Loucy (cell line): ENCODE data around the gene ABLIM1.

Experiments
- H2AFZ ChIP-seq: fragments of 200-600 bp; sonication (generic); 2 replicates; pipeline ENCODE4 v1.6.0; 2016; ENCODE audit warnings: antibody characterized with exemption, mild to moderate bottlenecking, low read length, moderate library complexity
- H3F3A ChIP-seq: fragments of 200-600 bp; 2 replicates; pipeline ENCODE4 v1.6.0; 2016; ENCODE audit warnings: antibody characterized with exemption, low read depth, mild to moderate bottlenecking
- H3K27me3 ChIP-seq: fragments of 200-600 bp; sonication (generic); 2 replicates; pipeline ENCODE4 v1.6.1; 2014; ENCODE audit warnings: low read length, mild to moderate bottlenecking; ENCODE audit not compliant: insufficient read depth, poor library complexity, severe bottlenecking
- H3K36me3 ChIP-seq: fragments of 200-600 bp; sonication (generic); 2 replicates; pipeline ENCODE4 v1.6.1; 2016; ENCODE audit warnings: low read length; ENCODE audit not compliant: insufficient read depth
- H3K4me1 ChIP-seq: fragments of 200-600 bp; sonication (generic); 2 replicates; pipeline ENCODE4 v1.5.1; 2014; ENCODE audit warnings: low read length, mild to moderate bottlenecking; ENCODE audit not compliant: insufficient read depth, poor library complexity, severe bottlenecking
- H3K4me2 ChIP-seq: fragments of 200-600 bp; sonication (generic); 2 replicates; pipeline ENCODE4 v1.6.0; 2014; ENCODE audit warnings: antibody characterized with exemption, low read length, low read depth, mild to moderate bottlenecking; ENCODE audit not compliant: poor library complexity, severe bottlenecking
- H3K4me3 ChIP-seq: fragments of 200-600 bp; sonication (generic); 2 replicates; pipeline ENCODE4 v1.5.1; 2014; ENCODE audit warnings: low read length, mild to moderate bottlenecking, mixed read lengths; ENCODE audit not compliant: poor library complexity, severe bottlenecking
- H3K79me2 ChIP-seq: fragments of 200-600 bp; sonication (generic); 2 replicates; pipeline ENCODE4 v1.6.1; 2014; ENCODE audit warnings: low read length; ENCODE audit not compliant: insufficient read depth
- H3K9ac ChIP-seq: fragments of 200-600 bp; sonication (generic); 2 replicates; pipeline ENCODE4 v1.6.0; 2014; ENCODE audit warnings: mild to moderate bottlenecking, low read depth, low read length, moderate library complexity; ENCODE audit not compliant: poor library complexity, severe bottlenecking
- H3K9me2 ChIP-seq: fragments of 200-600 bp; sonication (generic); replicated peaks from 2 replicates; pipeline ENCODE4 v1.6.1; 2016; ENCODE audit warnings: low read depth, low read length, mixed read lengths
- H3K9me3 ChIP-seq: fragments of 200-600 bp; sonication (generic); 2 replicates; pipeline ENCODE4 v1.6.1; 2014; ENCODE audit warnings: mild to moderate bottlenecking, antibody characterized with exemption, low read length, low read depth; ENCODE audit not compliant: insufficient read depth
- H4K20me1 ChIP-seq: fragments of 200-600 bp; sonication (generic); 2 replicates; pipeline ENCODE4 v1.6.0; 2014; ENCODE audit warnings: antibody characterized with exemption, low read length, mild to moderate bottlenecking; ENCODE audit not compliant: insufficient read depth, poor library complexity, severe bottlenecking
- CTCF ChIP-seq: fragments of 200-600 bp; sonication (generic); conservative IDR thresholded peaks from 2 replicates; pipeline ENCODE4 v1.5.1; 2014; ENCODE audit warnings: mild to moderate bottlenecking, antibody characterized with exemption, low read length
- EZH2phosphoT487 ChIP-seq: fragments of 200-600 bp; IDR thresholded peaks from 2 replicates; pipeline ENCODE4 v1.6.1; 2018; ENCODE audit warnings: antibody characterized with exemption, mild to moderate bottlenecking, moderate library complexity, borderline replicate concordance

Gene ABLIM1

GRCh38 chr10:114593816-114594468, 64.1 kb downstream of the ABLIM1 start:
- Histone ChIP-seq H3K27me3 (no peaks in the 10 kb centered on the region), H4K20me1 (peaks cover 7% of the 10 kb centered on the region), H3K79me2 (peaks cover 14% of the 10 kb centered on the region; the same call in 1 of the 2 replicates), H2AFZ (no peak overlapping the region), H3K4me2 (peak overlapping the region; percentile 38), H3K9ac (peak overlapping the region; percentile 30), H3K9me3 (no peaks in the 10 kb centered on the region), H3K4me1 (peaks cover 14% of the 10 kb centered on the region), H3K9me2 (no peaks in the 10 kb centered on the region), H3K4me3 (no peak overlapping the region), H3K36me3 (peaks cover 55% of the 10 kb centered on the region; the same call in 1 of the 2 replicates), H3F3A (no peaks in the 10 kb centered on the region)
- no peak for TF ChIP-seq EZH2phosphoT487
- TF ChIP-seq CTCF, result no peak

- Histone ChIP-seq H3K9ac (peak overlapping the region; percentile 30), H3K36me3 (peaks cover 51% of the 10 kb centered on the region; the same call in 1 of the 2 replicates), H3K9me2 (no peaks in the 10 kb centered on the region), H2AFZ (no peak overlapping the region), H3F3A (no peaks in the 10 kb centered on the region), H4K20me1 (peaks cover 7% of the 10 kb centered on the region), H3K27me3 (no peaks in the 10 kb centered on the region), H3K79me2 (peaks cover 14% of the 10 kb centered on the region; the same call in 1 of the 2 replicates), H3K4me2 (peak overlapping the region; percentile 38), H3K4me1 (peaks cover 14% of the 10 kb centered on the region), H3K9me3 (no peaks in the 10 kb centered on the region), H3K4me3 (no peak overlapping the region)
- TF ChIP-seq EZH2phosphoT487, result no peak
Observed at GRCh38 chr10:114593240-114593792, 64.8 kb downstream of the ABLIM1 start.

GRCh38 chr10:114590993-114591392, 67.1 kb downstream of the ABLIM1 start:
- Histone ChIP-seq H3K4me3 (no peak overlapping the region), H3K36me3 (peaks cover 30% of the 10 kb centered on the region; the same call in 1 of the 2 replicates), H3K27me3 (no peaks in the 10 kb centered on the region), H3F3A (no peaks in the 10 kb centered on the region), H3K9me2 (no peaks in the 10 kb centered on the region), H3K4me1 (peaks cover 14% of the 10 kb centered on the region), H3K9me3 (no peaks in the 10 kb centered on the region), H2AFZ (no peak overlapping the region), H3K4me2 (no peak overlapping the region), H4K20me1 (peaks cover 7% of the 10 kb centered on the region), H3K79me2 (peaks cover 16% of the 10 kb centered on the region; the same call in 1 of the 2 replicates), H3K9ac (no peak overlapping the region)
- TF ChIP-seq CTCF, result no peak
- TF ChIP-seq EZH2phosphoT487, result no peak

GRCh38 chr10:114584419-114584818, 73.7 kb downstream of the ABLIM1 start:
- no peak overlapping the region for H2AFZ ChIP-seq
- no peak overlapping the region for H3K4me2 ChIP-seq
- no peaks in the 10 kb centered on the region for H3K9me2 ChIP-seq
- H3K27me3 ChIP-seq, result no peaks in the 10 kb centered on the region
- H3F3A ChIP-seq, result no peaks in the 10 kb centered on the region
- no peak overlapping the region for H3K9ac ChIP-seq
- peaks cover 15% of the 10 kb centered on the region for H4K20me1 ChIP-seq
- no peak overlapping the region for H3K4me3 ChIP-seq
- H3K79me2 ChIP-seq, result peaks cover 59% of the 10 kb centered on the region; the same call in 1 of the 2 replicates
- H3K4me1 ChIP-seq, result no peaks in the 10 kb centered on the region
- no peaks in the 10 kb centered on the region; the same call in 1 of the 2 replicates for H3K36me3 ChIP-seq
- no peak for TF ChIP-seq EZH2phosphoT487
- no peak for TF ChIP-seq CTCF
- no peaks in the 10 kb centered on the region for H3K9me3 ChIP-seq
